Nephron progenitor cell (in vitro differentiated cells): ENCODE measurements around the gene ARMC7.
"Not testable (repeated sequence)": the region's sequence is repeated elsewhere in the genome, so short reads cannot be mapped to it uniquely, and the experiment has no call there.

Experiments used
- DNase-seq: peaks from one replicate; pipeline ENCODE4 v3.0.0; 2021
- H3K27ac Mint-ChIP-seq: 2 replicates; pipeline ENCODE4 v1.8.0; 2021; ENCODE audit warnings: mild to moderate bottlenecking, moderate library complexity, mixed read lengths
- H3K27me3 Mint-ChIP-seq: 2 replicates; pipeline ENCODE4 v1.8.0; 2021; ENCODE audit warnings: mild to moderate bottlenecking, low read depth, mixed read lengths; ENCODE audit not compliant: poor library complexity
- H3K36me3 Mint-ChIP-seq: 2 replicates; pipeline ENCODE4 v1.8.0; 2021; ENCODE audit warnings: low read depth, mixed read lengths
- H3K4me1 Mint-ChIP-seq: 2 replicates; pipeline ENCODE4 v1.8.0; 2021; ENCODE audit warnings: mixed read lengths
- H3K4me3 Mint-ChIP-seq: 2 replicates; pipeline ENCODE4 v1.8.0; 2021; ENCODE audit warnings: mild to moderate bottlenecking, moderate library complexity, mixed read lengths
- H3K9me3 Mint-ChIP-seq: 2 replicates; pipeline ENCODE4 v1.8.0; 2021; ENCODE audit warnings: mild to moderate bottlenecking, moderate library complexity, mixed read lengths
- CTCF ChIP-seq: fragments of 200-600 bp; sonication (generic); IDR thresholded peaks from 2 replicates; pipeline ENCODE4 v1.5.0; 2021; ENCODE audit warnings: antibody characterized with exemption

The ARMC7 gene

GRCh38 chr17:75133001-75133400, 23.2 kb downstream of the ARMC7 start:
- H3K9me3 Mint-ChIP-seq: no peaks in the 10 kb centered on the region
- no peak overlapping the region for H3K4me3 Mint-ChIP-seq
- DNase-seq: no peak
- H3K36me3 Mint-ChIP-seq: peaks cover 32% of the 10 kb centered on the region
- no peak for TF ChIP-seq CTCF
- peaks cover 23% of the 10 kb centered on the region for H3K4me1 Mint-ChIP-seq
- H3K27ac Mint-ChIP-seq: no peak overlapping the region
- H3K27me3 Mint-ChIP-seq: no peaks in the 10 kb centered on the region

DNA sequence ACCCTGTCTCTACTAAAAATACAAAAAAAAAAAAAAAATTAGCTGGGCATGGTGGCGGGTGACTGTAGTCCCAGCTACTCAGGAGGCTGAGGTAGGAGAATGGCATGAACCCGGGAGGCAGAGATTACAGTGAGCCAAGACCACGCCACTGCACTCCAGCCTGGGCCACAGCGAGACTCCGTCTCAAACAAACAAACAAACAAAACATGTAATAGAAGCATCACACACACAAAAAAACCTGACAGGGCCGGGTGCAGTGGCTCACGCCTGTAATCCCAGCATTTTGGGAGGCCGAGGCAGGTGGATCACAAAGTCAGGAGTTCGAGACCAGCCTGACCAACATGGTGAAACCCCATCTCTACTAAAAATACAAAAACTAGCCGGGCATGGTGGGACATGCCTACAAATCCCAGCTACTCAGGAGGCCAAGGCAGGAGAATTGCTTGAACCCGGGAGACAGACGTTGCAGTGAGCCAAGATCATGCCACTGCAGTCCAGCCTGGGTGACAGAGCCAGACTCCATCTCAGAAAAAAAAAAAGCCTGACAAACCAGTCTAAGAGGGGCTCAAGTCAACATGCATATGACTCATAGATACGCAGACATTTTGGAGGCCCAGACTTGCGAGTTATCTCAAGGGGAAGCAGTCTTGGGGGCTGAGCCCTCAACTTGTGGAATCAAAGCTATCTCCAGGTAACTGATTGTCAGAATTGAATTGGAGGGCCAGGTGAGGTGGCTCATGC, 24.0 kb downstream of the ARMC7 start:
- peaks cover 35% of the 10 kb centered on the region for H3K36me3 Mint-ChIP-seq
- not testable (repeated sequence) for H3K4me3 Mint-ChIP-seq, H3K9me3 Mint-ChIP-seq, H3K27me3 Mint-ChIP-seq, DNase-seq
- H3K27ac Mint-ChIP-seq: peak overlapping the region; percentile 96
- H3K4me1 Mint-ChIP-seq: peaks cover 18% of the 10 kb centered on the region

- Mint-ChIP-seq H3K27ac (peak overlapping the region; percentile 94), H3K4me1 (peaks cover 4% of the 10 kb centered on the region), H3K9me3 (no peaks in the 10 kb centered on the region), H3K36me3 (peaks cover 44% of the 10 kb centered on the region), H3K27me3 (no peaks in the 10 kb centered on the region), H3K4me3 (no peak overlapping the region)
- no peak for DNase-seq
- TF ChIP-seq CTCF: no peak
Observed at GRCh38 chr17:75135452-75135851, 25.7 kb downstream of the ARMC7 start.

GRCh38 chr17:75135946-75136345, 26.2 kb downstream of the ARMC7 start:
- Mint-ChIP-seq H3K4me1 (no peaks in the 10 kb centered on the region), H3K27ac (peak overlapping the region; percentile 94), H3K9me3 (no peaks in the 10 kb centered on the region), H3K36me3 (peaks cover 47% of the 10 kb centered on the region), H3K27me3 (no peaks in the 10 kb centered on the region), H3K4me3 (no peak overlapping the region)
- no peak for TF ChIP-seq CTCF
- DNase-seq: no peak

DNA sequence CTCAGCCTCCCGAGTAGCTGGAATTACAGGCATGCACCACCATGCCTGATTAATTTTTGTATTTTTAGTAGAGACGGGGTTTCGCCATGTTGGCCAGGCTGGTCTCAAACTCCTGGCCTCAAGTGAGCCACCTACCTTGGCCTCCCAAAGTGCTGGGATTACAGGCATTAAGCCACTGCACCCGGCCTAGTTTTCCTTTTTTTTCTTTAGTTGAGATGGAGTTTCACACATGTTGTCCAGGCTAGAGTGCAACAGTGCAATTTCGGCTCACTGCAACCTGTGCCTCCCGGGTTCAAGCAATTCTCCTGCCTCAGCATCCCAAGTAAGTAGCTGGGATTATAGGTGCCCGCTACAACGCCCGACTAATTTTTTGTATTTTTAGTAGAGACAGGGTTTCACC, 28.0 kb downstream of the ARMC7 start:
- H3K27me3 Mint-ChIP-seq, H3K9me3 Mint-ChIP-seq, H3K4me3 Mint-ChIP-seq, H3K4me1 Mint-ChIP-seq, H3K27ac Mint-ChIP-seq, DNase-seq: not testable (repeated sequence)
- peaks cover 59% of the 10 kb centered on the region for H3K36me3 Mint-ChIP-seq

DNA sequence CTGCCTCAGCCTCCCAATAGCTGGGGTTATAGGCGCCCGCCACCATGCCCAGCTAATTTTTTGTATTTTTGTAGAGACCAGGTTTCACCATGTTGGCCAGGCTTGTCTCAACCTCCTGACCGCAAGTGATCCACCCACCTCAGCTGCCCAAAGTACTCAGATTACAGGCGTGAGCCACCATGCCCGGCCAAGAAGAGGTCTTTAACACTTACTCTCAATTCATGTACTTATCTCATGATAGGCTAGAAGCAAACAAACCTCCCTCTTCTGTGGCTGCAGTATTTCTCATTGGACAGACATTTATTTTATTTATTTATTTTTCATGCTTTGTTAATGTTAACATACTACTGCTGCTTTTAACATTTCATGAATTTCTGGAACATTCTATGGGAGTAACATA, 28.8 kb downstream of the ARMC7 start:
- Mint-ChIP-seq H3K4me1 (no peaks in the 10 kb centered on the region), H3K27me3 (no peaks in the 10 kb centered on the region), H3K27ac (no peak overlapping the region), H3K36me3 (peaks cover 64% of the 10 kb centered on the region), H3K9me3 (no peaks in the 10 kb centered on the region), H3K4me3 (no peak overlapping the region)
- DNase-seq: no peak
- no peak for TF ChIP-seq CTCF
